GM20000 (cell line): ENCODE results near the gene MUTYH.
"Not testable (repeated sequence)": the region's sequence is repeated elsewhere in the genome, so short reads cannot be mapped to it uniquely, and the experiment has no call there.

Experiments
- DNase-seq: peaks from one replicate; pipeline ENCODE4 v3.0.0; 2012; ENCODE audit warnings: low spot score
- CTCF ChIP-seq: IDR thresholded peaks from 2 replicates; pipeline ENCODE4 v1.5.1; 2012; ENCODE audit warnings: mild to moderate bottlenecking, control low read depth; ENCODE audit errors: extremely low read depth, missing control alignments

MUTYH gene

GRCh38 chr1:45339789-45340558 lies at the start of gene MUTYH, which contains the start of gene TOE1:
TSS of gene MUTYH (minus strand) at chr1:45340440. CDS start at chr1:45334505, 5,935 bp downstream.
TSS of gene TOE1 (plus strand) at chr1:45340170. CDS start at chr1:45340253, 83 bp downstream.
- no peak for TF ChIP-seq CTCF
- DNase-seq = peak; percentile 92

GRCh38 chr1:45386219-45386618 lies 46.0 kb upstream of the MUTYH start:
- no peak for TF ChIP-seq CTCF
- DNase-seq = no peak

- TF ChIP-seq CTCF = no peak
- no peak for DNase-seq
These were observed 45.1 kb upstream of the MUTYH start for GRCh38 chr1:45385302-45385701.

- not testable (repeated sequence) for DNase-seq
These were observed 44.0 kb upstream of the MUTYH start for GRCh38 chr1:45384213-45384612.

- no peak for DNase-seq
- TF ChIP-seq CTCF = no peak
These were observed 43.0 kb upstream of the MUTYH start for GRCh38 chr1:45383191-45383590.

- DNase-seq = no peak
- TF ChIP-seq CTCF = no peak
These were observed 41.0 kb upstream of the MUTYH start for GRCh38 chr1:45381243-45381642.

GRCh38 chr1:45380730-45381129 lies 40.5 kb upstream of the MUTYH start:
- DNase-seq = no peak
- TF ChIP-seq CTCF = no peak

- no peak for TF ChIP-seq CTCF
These were observed 39.9 kb upstream of the MUTYH start for GRCh38 chr1:45380125-45380524.

More at GRCh38 chr1:45380125-45380524, 39.9 kb upstream of the MUTYH start:
- no peak for DNase-seq
